Urothelium cell line (cell line): ENCODE results near the gene ATP2B2.
"Not testable (repeated sequence)": the region's sequence is repeated elsewhere in the genome, so short reads cannot be mapped to it uniquely, and the experiment has no call there.

Source experiments
- DNase-seq: peaks from one replicate; pipeline ENCODE4 v3.0.0; 2011; ENCODE audit warnings: low spot score, mixed read lengths
- FAIRE-seq: peaks from 2 replicates; lab custom pipeline; 2011; peaks lifted over from hg19 to GRCh38; lab: Jason Lieb, UNC

Gene ATP2B2

GRCh38 chr3:10505050-10505790 lies at the start of gene ATP2B2:
Gene ATP2B2, minus strand, starts transcription at chr3:10505586. Its CDS starts 56,043 bp downstream, at chr3:10449543.
- FAIRE-seq (no peak), DNase-seq (peak; percentile 68)

- DNase-seq, result no peak
- FAIRE-seq, result no peak
Measured at GRCh38 chr3:10554746-10555145, 49.4 kb upstream of the ATP2B2 start.

GRCh38 chr3:10554236-10554611 lies 48.8 kb upstream of the ATP2B2 start:
- DNase-seq, result no peak
- no peak for FAIRE-seq

GRCh38 chr3:10553591-10554235 lies 48.3 kb upstream of the ATP2B2 start:
- FAIRE-seq, result no peak
- DNase-seq, result no peak

- FAIRE-seq (no peak), DNase-seq (peak; percentile 36)
Measured at GRCh38 chr3:10552631-10552943, 47.2 kb upstream of the ATP2B2 start.

GRCh38 chr3:10551821-10552630 lies 46.6 kb upstream of the ATP2B2 start:
- FAIRE-seq (peak; percentile 65), DNase-seq (peak; percentile 92)

- DNase-seq (no peak), FAIRE-seq (no peak)
Measured at GRCh38 chr3:10551139-10551538, 45.8 kb upstream of the ATP2B2 start.

- FAIRE-seq, result no peak
- DNase-seq, result no peak
Measured at GRCh38 chr3:10550705-10551104, 45.3 kb upstream of the ATP2B2 start.

- DNase-seq (no peak), FAIRE-seq (no peak)
Measured at GRCh38 chr3:10549617-10550230, 44.3 kb upstream of the ATP2B2 start.

GRCh38 chr3:10548992-10549391 lies 43.6 kb upstream of the ATP2B2 start:
- FAIRE-seq (no peak), DNase-seq (peak; percentile 58)

GRCh38 chr3:10547841-10548783 lies 42.7 kb upstream of the ATP2B2 start:
- FAIRE-seq, result no peak
- no peak for DNase-seq

GRCh38 chr3:10547413-10547812 lies 42.0 kb upstream of the ATP2B2 start:
- DNase-seq, result no peak
- FAIRE-seq, result no peak

- FAIRE-seq (no peak), DNase-seq (no peak)
Measured at GRCh38 chr3:10546820-10547263, 41.5 kb upstream of the ATP2B2 start.

GRCh38 chr3:10546181-10546624 lies 40.8 kb upstream of the ATP2B2 start:
- FAIRE-seq, result no peak
- no peak for DNase-seq

- no peak for DNase-seq
- no peak for FAIRE-seq
Measured at GRCh38 chr3:10542518-10542917, 37.1 kb upstream of the ATP2B2 start.

GRCh38 chr3:10540347-10540746 lies 35.0 kb upstream of the ATP2B2 start:
- not testable (repeated sequence) for FAIRE-seq, DNase-seq

GRCh38 chr3:10534066-10534465 lies 28.7 kb upstream of the ATP2B2 start:
- DNase-seq, result no peak
- FAIRE-seq, result no peak

- FAIRE-seq, result no peak
Measured at GRCh38 chr3:10533737-10534023, 28.3 kb upstream of the ATP2B2 start.

GRCh38 chr3:10532939-10533736 lies 27.8 kb upstream of the ATP2B2 start:
- no peak for FAIRE-seq
- DNase-seq, result no peak

More at GRCh38 chr3:10533737-10534023, 28.3 kb upstream of the ATP2B2 start:
- no peak for DNase-seq
